MM.1S (cell line): ENCODE measurements around the gene DOCK10.

ENCODE experiments used
- DNase-seq: peaks from one replicate; pipeline ENCODE4 v3.0.0-alpha.2; 2015
- H2AFZ ChIP-seq: fragments of 300-600 bp; sonication (generic); 2 replicates; pipeline ENCODE4 v1.6.0; 2016; ENCODE audit warnings: antibody characterized with exemption, low read length
- H3F3A ChIP-seq: fragments of 300-600 bp; sonication (generic); 2 replicates; pipeline ENCODE4 v1.6.1; 2016; ENCODE audit warnings: mild to moderate bottlenecking, antibody characterized with exemption, low read length, moderate library complexity, mixed read lengths; ENCODE audit not compliant: insufficient read depth
- H3K27ac ChIP-seq: fragments of 300-600 bp; sonication (generic); 2 replicates; pipeline ENCODE4 v1.5.1; 2016; ENCODE audit warnings: mild to moderate bottlenecking, low read length
- H3K27me3 ChIP-seq: fragments of 300-600 bp; sonication (generic); replicated peaks from 2 replicates; pipeline ENCODE4 v1.6.0; 2016; ENCODE audit warnings: low read length; ENCODE audit not compliant: insufficient read depth
- H3K36me3 ChIP-seq: fragments of 300-600 bp; sonication (generic); replicated peaks from 2 replicates; pipeline ENCODE4 v1.6.1; 2016; ENCODE audit warnings: mild to moderate bottlenecking, low read length, mixed read lengths; ENCODE audit not compliant: insufficient read depth
- H3K4me1 ChIP-seq: fragments of 300-600 bp; sonication (generic); 2 replicates; pipeline ENCODE4 v1.6.1; 2016; ENCODE audit warnings: low read length, mixed read lengths
- H3K4me2 ChIP-seq: fragments of 300-600 bp; sonication (generic); 2 replicates; pipeline ENCODE4 v1.6.0; 2016; ENCODE audit warnings: low read depth, low read length
- H3K4me3 ChIP-seq: fragments of 300-600 bp; sonication (generic); 2 replicates; pipeline ENCODE4 v1.5.1; 2016; ENCODE audit warnings: low read length, mixed read lengths
- H3K79me2 ChIP-seq: fragments of 300-600 bp; sonication (generic); 2 replicates; pipeline ENCODE4 v1.6.1; 2016; ENCODE audit warnings: mixed run types, low read length, mixed read lengths
- H3K9ac ChIP-seq: fragments of 300-600 bp; sonication (generic); 2 replicates; pipeline ENCODE4 v1.6.1; 2016; ENCODE audit warnings: low read length, mixed read lengths
- H3K9me2 ChIP-seq: fragments of 300-600 bp; sonication (generic); replicated peaks from 2 replicates; pipeline ENCODE4 v1.6.1; 2016; ENCODE audit warnings: mild to moderate bottlenecking, low read length, mixed read lengths; ENCODE audit not compliant: insufficient read depth
- H3K9me3 ChIP-seq: fragments of 300-600 bp; sonication (generic); replicated peaks from 2 replicates; pipeline ENCODE4 v1.6.1; 2016; ENCODE audit warnings: mild to moderate bottlenecking, low read length, mixed read lengths; ENCODE audit not compliant: insufficient read depth
- H4K20me1 ChIP-seq: fragments of 300-600 bp; sonication (generic); 2 replicates; pipeline ENCODE4 v1.6.1; 2016; ENCODE audit warnings: mild to moderate bottlenecking, low read length, moderate library complexity, mixed read lengths; ENCODE audit not compliant: insufficient read depth
- EZH2 ChIP-seq: fragments of 300-600 bp; sonication (generic); optimal IDR thresholded peaks from 2 replicates; pipeline ENCODE3; 2017; ENCODE audit warnings: low read depth, mild to moderate bottlenecking, antibody characterized with exemption, low read length, mixed read lengths
- EZH2phosphoT487 ChIP-seq: fragments of 300-600 bp; sonication (generic); IDR thresholded peaks from 2 replicates; pipeline ENCODE4 v1.6.1; 2018; ENCODE audit warnings: antibody characterized with exemption, low read length
- TF ChIP-seq, protein P1 (sequence below): fragments of 300-600 bp; sonication (generic); IDR thresholded peaks from 2 replicates; pipeline ENCODE4 v1.5.1; 2016; ENCODE audit warnings: antibody characterized with exemption, low read length, mixed read lengths

DOCK10 gene

DNA sequence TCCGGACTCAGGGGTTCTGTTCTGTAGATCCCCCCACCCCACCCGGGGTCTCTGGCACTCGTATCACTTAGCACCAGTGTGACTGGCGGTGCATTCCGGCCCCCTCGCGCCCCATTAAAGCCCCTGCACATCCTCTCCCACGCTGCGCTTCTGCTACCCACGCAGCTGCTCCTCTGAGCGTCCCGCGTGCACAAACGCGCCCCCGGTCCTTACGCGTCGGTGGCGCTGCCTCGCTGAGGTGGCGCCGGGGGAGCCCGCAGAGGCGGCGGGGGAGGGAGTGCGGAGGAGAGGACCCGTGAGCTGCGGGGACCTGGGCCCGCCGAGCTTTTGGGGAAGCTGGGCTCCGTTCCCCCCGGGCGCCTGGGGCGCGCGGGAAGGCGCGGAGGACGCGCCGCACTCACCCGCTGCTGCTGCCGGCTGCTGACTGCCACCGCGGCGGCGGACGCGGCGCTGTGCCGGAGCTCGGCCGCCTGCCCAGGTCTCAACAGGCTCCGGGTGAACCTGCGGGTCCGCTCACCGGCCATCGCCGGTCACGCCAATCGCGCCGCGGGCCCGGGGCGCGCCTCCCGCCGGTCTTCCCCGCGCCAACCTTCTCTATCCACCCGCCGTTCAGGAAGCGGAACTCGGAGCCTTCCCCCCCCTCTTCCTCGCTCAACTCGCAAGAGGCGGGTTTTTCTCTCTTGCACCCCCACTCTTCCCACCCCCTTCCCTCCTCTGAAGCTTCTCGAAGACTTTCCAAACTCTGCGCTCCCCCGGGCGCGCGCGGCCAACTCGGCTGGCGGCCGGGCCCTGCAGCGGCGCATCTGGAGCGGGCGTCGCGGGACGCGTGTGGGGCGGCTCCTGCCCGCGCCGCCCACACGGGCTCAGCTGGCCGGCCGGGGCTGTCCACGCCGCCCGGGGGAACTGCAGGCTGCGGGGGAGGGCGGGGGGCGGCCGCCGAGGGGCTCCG, at the start of gene DOCK10:
Gene DOCK10, minus strand, starts transcription at position 618 of the 949 bp plus-strand sequence. Its CDS starts 94 bp downstream, at position 524.
- peak; percentile 46 for DNase-seq
- Histone ChIP-seq H3F3A (peaks cover 18% of the 10 kb centered on the region), H3K27me3 (no peaks in the 10 kb centered on the region), H3K4me1 (0 out of 2 replicates have a peak, but pooled peaks cover 5% of the 10 kb centered on the region), H3K4me3 (peak within 1 kb of the TSS; percentile 89), H4K20me1 (0 out of 2 replicates have a peak, but pooled peaks cover under 1% of the 10 kb centered on the region), H3K9ac (peak within 1 kb of the TSS; percentile 59), H2AFZ (peak within 1 kb of the TSS; percentile 77), H3K9me3 (no peaks in the 10 kb centered on the region), H3K4me2 (peak within 1 kb of the TSS; percentile 84), H3K9me2 (no peaks in the 10 kb centered on the region), H3K27ac (peak within 1 kb of the TSS; percentile 87), H3K36me3 (no peaks in the 10 kb centered on the region; the same call in 1 of the 2 replicates), H3K79me2 (peaks cover 39% of the 10 kb centered on the region)
- TF ChIP-seq EZH2 = no peak
- no peak for TF ChIP-seq EZH2phosphoT487
- TF ChIP-seq, protein P1, sequence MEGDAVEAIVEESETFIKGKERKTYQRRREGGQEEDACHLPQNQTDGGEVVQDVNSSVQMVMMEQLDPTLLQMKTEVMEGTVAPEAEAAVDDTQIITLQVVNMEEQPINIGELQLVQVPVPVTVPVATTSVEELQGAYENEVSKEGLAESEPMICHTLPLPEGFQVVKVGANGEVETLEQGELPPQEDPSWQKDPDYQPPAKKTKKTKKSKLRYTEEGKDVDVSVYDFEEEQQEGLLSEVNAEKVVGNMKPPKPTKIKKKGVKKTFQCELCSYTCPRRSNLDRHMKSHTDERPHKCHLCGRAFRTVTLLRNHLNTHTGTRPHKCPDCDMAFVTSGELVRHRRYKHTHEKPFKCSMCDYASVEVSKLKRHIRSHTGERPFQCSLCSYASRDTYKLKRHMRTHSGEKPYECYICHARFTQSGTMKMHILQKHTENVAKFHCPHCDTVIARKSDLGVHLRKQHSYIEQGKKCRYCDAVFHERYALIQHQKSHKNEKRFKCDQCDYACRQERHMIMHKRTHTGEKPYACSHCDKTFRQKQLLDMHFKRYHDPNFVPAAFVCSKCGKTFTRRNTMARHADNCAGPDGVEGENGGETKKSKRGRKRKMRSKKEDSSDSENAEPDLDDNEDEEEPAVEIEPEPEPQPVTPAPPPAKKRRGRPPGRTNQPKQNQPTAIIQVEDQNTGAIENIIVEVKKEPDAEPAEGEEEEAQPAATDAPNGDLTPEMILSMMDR = no peak

DNA sequence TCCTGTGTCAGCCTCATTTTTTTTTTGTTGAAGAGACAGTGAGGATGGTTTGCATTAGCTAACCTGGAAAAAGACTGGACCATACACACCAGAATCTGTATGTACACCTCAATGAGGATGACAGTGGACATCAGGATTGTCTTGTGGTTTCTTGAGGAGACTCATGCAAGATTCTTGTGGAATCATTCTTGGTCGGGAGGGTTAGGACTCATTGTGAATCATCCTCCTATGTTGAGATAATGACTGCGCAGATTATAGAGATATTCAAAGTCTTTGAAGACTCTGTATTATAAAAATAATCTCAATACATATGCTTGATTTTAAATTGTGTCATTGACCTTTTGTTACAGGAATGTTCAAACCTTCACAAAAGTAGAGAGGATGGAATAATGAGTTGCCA, 49.1 kb upstream of the DOCK10 start:
- H3K4me1 ChIP-seq = no peaks in the 10 kb centered on the region
- DNase-seq = no peak
- TF ChIP-seq EZH2 (no peak), EZH2phosphoT487 (no peak)
- TF ChIP-seq, protein P1 = no peak
- no peaks in the 10 kb centered on the region for H4K20me1 ChIP-seq
- H3K79me2 ChIP-seq = no peaks in the 10 kb centered on the region
- H3K4me2 ChIP-seq = no peak overlapping the region
- no peaks in the 10 kb centered on the region for H3K36me3 ChIP-seq
- H3K27ac ChIP-seq = no peak overlapping the region
- no peak overlapping the region for H3K4me3 ChIP-seq
- H3K9me2 ChIP-seq = no peaks in the 10 kb centered on the region
- no peak overlapping the region for H3K9ac ChIP-seq
- no peaks in the 10 kb centered on the region for H3K9me3 ChIP-seq
- H2AFZ ChIP-seq = no peak overlapping the region
- no peaks in the 10 kb centered on the region for H3F3A ChIP-seq
- no peaks in the 10 kb centered on the region for H3K27me3 ChIP-seq

DNA sequence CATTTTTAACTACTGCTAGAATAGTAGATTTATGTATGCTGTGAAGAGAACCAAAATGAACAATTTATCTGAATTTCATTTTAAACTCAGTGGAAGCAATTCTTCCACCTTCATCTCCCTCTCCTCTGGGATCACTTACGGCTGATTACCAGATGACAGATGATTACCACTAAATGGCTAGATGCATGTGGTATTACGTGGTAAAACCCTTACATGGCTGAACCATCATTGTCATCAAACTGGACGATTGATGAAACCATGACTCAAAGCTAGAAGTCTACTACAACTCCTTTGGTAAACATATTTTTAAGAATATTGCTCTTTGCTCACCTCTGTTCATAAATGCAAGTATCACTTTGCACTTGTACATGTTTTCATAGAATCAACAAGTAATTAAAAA, 48.5 kb upstream of the DOCK10 start:
- Histone ChIP-seq H3K4me2 (no peak overlapping the region), H2AFZ (no peak overlapping the region), H3K36me3 (no peaks in the 10 kb centered on the region), H3K9me2 (no peaks in the 10 kb centered on the region), H3F3A (no peaks in the 10 kb centered on the region), H3K79me2 (no peaks in the 10 kb centered on the region), H3K4me1 (no peaks in the 10 kb centered on the region), H4K20me1 (no peaks in the 10 kb centered on the region), H3K9ac (no peak overlapping the region), H3K9me3 (no peaks in the 10 kb centered on the region), H3K27me3 (no peaks in the 10 kb centered on the region), H3K27ac (no peak overlapping the region), H3K4me3 (no peak overlapping the region)
- no peak for DNase-seq
- no peak for TF ChIP-seq EZH2
- no peak for TF ChIP-seq EZH2phosphoT487
- TF ChIP-seq, protein P1 = no peak
